ENCODE data around the gene PPM1N.

GRCh38 chr19:45472563-45473366, 25.5 kb upstream of the PPM1N start:
- TF ChIP-seq, protein P1, sequence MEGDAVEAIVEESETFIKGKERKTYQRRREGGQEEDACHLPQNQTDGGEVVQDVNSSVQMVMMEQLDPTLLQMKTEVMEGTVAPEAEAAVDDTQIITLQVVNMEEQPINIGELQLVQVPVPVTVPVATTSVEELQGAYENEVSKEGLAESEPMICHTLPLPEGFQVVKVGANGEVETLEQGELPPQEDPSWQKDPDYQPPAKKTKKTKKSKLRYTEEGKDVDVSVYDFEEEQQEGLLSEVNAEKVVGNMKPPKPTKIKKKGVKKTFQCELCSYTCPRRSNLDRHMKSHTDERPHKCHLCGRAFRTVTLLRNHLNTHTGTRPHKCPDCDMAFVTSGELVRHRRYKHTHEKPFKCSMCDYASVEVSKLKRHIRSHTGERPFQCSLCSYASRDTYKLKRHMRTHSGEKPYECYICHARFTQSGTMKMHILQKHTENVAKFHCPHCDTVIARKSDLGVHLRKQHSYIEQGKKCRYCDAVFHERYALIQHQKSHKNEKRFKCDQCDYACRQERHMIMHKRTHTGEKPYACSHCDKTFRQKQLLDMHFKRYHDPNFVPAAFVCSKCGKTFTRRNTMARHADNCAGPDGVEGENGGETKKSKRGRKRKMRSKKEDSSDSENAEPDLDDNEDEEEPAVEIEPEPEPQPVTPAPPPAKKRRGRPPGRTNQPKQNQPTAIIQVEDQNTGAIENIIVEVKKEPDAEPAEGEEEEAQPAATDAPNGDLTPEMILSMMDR (IDR thresholded peaks at IDR 0.05 in 4 of 5, conservative IDR thresholded peaks at IDR 0.05 in 1 of 5): no peak
- TF ChIP-seq POLR2A (IDR thresholded peaks at IDR 0.05): no peak
